ENCODE measurements around the gene ARHGAP25. TPM values are rescaled to one million over a fixed set of nuclear protein-coding genes. Genes with fewer than 3 reads are reported as not detected.

The ARHGAP25 gene
- total RNA-seq, 1 donor: under 0.01 TPM

GRCh38 chr2:68766376-68766845 lies 31.8 kb downstream of the ARHGAP25 start:
- no peak overlapping the region for H3K4me3 ChIP-seq (ENCODE audit: insufficient read depth, low read length)
- no peak for DNase-seq (ENCODE audit: insufficient read length, low spot score, missing footprints)
- H3K27ac ChIP-seq (ENCODE audit: low read depth, low read length): no peak overlapping the region
- H3K9me3 ChIP-seq (ENCODE audit: low read depth, low read length): no peaks in the 10 kb centered on the region
- no peak overlapping the region for H2AFZ ChIP-seq (ENCODE audit: low read length)
- no peaks in the 10 kb centered on the region for H4K20me1 ChIP-seq (ENCODE audit: insufficient read depth, low read length)
- H3K4me2 ChIP-seq (ENCODE audit: insufficient read depth, low read length): no peak overlapping the region
- no peak for TF ChIP-seq CTCF (IDR thresholded peaks at IDR 0.05; ENCODE audit: extremely low read depth, low read depth, low read length)
- no peaks in the 10 kb centered on the region for H3K79me2 ChIP-seq (ENCODE audit: insufficient read depth, low read length)
- peaks cover 6% of the 10 kb centered on the region for H3K27me3 ChIP-seq (ENCODE audit: insufficient read depth, low read length)
- peaks cover 11% of the 10 kb centered on the region for H3K4me1 ChIP-seq (ENCODE audit: insufficient read depth, low read length)
- H3K36me3 ChIP-seq (ENCODE audit: insufficient read depth, low read length): no peaks in the 10 kb centered on the region

- Histone ChIP-seq H3K27ac (ENCODE audit: low read depth, low read length) (no peak overlapping the region), H3K4me1 (ENCODE audit: insufficient read depth, low read length) (peaks cover 11% of the 10 kb centered on the region), H3K27me3 (ENCODE audit: insufficient read depth, low read length) (peaks cover 6% of the 10 kb centered on the region), H4K20me1 (ENCODE audit: insufficient read depth, low read length) (no peaks in the 10 kb centered on the region), H3K4me2 (ENCODE audit: insufficient read depth, low read length) (no peak overlapping the region), H3K9me3 (ENCODE audit: low read depth, low read length) (no peaks in the 10 kb centered on the region), H2AFZ (ENCODE audit: low read length) (no peak overlapping the region), H3K79me2 (ENCODE audit: insufficient read depth, low read length) (no peaks in the 10 kb centered on the region), H3K4me3 (ENCODE audit: insufficient read depth, low read length) (no peak overlapping the region), H3K36me3 (ENCODE audit: insufficient read depth, low read length) (no peaks in the 10 kb centered on the region)
- no peak for TF ChIP-seq CTCF (IDR thresholded peaks at IDR 0.05; ENCODE audit: extremely low read depth, low read depth, low read length)
- DNase-seq (ENCODE audit: insufficient read length, low spot score, missing footprints): no peak
These were observed 32.7 kb downstream of the ARHGAP25 start for GRCh38 chr2:68767031-68767961.

GRCh38 chr2:68767996-68768395 lies 33.4 kb downstream of the ARHGAP25 start:
- peaks cover 6% of the 10 kb centered on the region for H3K4me1 ChIP-seq (ENCODE audit: insufficient read depth, low read length)

More at GRCh38 chr2:68767996-68768395, 33.4 kb downstream of the ARHGAP25 start:
- no peaks in the 10 kb centered on the region for H3K79me2 ChIP-seq (ENCODE audit: insufficient read depth, low read length)
- no peaks in the 10 kb centered on the region for H3K9me3 ChIP-seq (ENCODE audit: low read depth, low read length)
- H2AFZ ChIP-seq (ENCODE audit: low read length): no peak overlapping the region
- no peaks in the 10 kb centered on the region for H4K20me1 ChIP-seq (ENCODE audit: insufficient read depth, low read length)
- no peak for TF ChIP-seq CTCF (IDR thresholded peaks at IDR 0.05; ENCODE audit: extremely low read depth, low read depth, low read length)
- no peak for DNase-seq (ENCODE audit: insufficient read length, low spot score, missing footprints)
- no peak overlapping the region for H3K4me2 ChIP-seq (ENCODE audit: insufficient read depth, low read length)
- no peak overlapping the region for H3K4me3 ChIP-seq (ENCODE audit: insufficient read depth, low read length)
- H3K27ac ChIP-seq (ENCODE audit: low read depth, low read length): no peak overlapping the region
- no peaks in the 10 kb centered on the region for H3K36me3 ChIP-seq (ENCODE audit: insufficient read depth, low read length)
- peaks cover 6% of the 10 kb centered on the region for H3K27me3 ChIP-seq (ENCODE audit: insufficient read depth, low read length)

All from osteoblast (primary cell).